CD4-positive, alpha-beta T cell treated with Interleukin-15 for 4 hours (primary cell): Measurements from ENCODE around the gene PASK.
A peak's percentile ranks its signal among the peaks of the same experiment; 100 is the strongest.
"Not testable (repeated sequence)": the region's sequence is repeated elsewhere in the genome, so short reads cannot be mapped to it uniquely, and the experiment has no call there.

ENCODE experiments used
- DNase-seq: peaks from one replicate; pipeline ENCODE4 v3.0.0-alpha.2; 2020; ENCODE audit warnings: low spot score

The PASK gene

DNA sequence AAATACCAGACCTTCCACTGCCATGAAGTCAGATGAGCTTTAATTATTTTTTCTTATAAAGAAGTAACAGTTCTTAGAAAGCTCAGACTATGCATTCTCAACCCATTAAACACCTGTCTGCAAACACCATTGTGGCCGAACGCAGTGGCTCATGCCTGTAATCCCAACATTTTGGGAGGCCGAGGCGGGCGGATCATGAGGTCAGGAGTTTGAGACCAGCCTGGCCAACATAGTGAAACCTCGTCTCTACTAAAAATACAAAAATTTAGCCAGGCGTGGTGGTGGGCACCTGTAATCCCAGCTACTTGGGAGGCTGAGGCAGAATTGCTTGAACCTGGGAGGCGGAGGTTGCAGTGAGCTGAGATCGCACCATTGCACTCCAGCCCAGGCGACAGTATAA is 44.7 kb downstream of the PASK start:
- DNase-seq = not testable (repeated sequence)

DNA sequence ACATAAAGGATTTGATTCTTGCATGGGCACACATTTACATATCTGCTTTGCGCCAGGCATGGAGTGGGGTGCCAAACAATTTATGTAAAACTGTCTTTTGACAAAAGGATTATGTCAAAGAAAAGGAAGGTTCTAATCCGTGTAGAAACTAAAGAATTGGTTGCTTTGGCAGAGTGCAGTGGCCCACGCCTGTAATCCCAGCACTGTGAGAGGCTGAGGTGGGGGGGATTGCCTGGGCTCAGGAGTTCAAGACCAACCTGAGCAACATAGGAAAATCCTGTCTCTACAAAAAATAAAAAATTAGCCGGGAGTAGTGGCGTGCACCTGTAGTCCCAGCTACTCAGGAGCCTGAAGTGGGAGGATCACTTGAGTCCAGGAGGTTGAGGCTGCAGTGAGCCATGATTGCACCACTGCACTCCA is 46.1 kb downstream of the PASK start:
- DNase-seq = no peak

DNA sequence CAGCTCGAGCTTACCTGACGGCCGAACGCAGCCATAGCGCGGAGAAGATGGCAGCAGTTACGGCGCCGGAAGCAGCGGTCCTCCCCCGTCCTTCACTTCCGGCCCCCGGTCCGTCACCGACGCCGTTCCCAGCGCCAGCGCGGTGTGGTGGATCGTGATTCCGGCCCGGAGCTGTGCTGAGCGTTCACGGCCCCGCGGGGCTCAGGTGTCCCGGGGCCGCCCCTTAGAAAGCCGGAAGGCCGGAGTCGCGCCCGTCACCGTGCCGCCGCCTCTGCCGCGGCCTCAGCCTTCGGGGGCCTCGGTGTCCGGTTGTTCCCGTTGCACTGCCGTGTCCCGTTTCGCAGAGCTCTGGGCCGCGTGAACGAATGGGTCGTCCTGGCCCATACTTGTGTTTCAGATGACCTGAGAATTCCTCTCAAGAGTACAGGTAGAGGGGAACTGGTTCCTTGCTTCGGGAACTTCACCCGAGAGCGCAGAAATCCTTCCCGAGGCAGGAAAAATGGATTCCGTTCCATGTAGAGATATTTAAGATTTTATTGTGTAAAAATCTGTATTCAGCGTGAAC is 47.0 kb downstream of the PASK start, which contains the start of gene MTERF4:
TSS of gene MTERF4 (minus strand) at position 49 of the 565 bp plus-strand sequence. CDS start at position 35, 14 bp downstream.
- DNase-seq = peak; percentile 88

- no peak for DNase-seq
Observed at GRCh38 chr2:241099246-241099645, 50.0 kb downstream of the PASK start.

GRCh38 chr2:241096979-241097378 is 52.3 kb downstream of the PASK start:
- DNase-seq = no peak

- DNase-seq = peak; percentile 66
Observed at GRCh38 chr2:241095594-241096290, 53.5 kb downstream of the PASK start.

DNA sequence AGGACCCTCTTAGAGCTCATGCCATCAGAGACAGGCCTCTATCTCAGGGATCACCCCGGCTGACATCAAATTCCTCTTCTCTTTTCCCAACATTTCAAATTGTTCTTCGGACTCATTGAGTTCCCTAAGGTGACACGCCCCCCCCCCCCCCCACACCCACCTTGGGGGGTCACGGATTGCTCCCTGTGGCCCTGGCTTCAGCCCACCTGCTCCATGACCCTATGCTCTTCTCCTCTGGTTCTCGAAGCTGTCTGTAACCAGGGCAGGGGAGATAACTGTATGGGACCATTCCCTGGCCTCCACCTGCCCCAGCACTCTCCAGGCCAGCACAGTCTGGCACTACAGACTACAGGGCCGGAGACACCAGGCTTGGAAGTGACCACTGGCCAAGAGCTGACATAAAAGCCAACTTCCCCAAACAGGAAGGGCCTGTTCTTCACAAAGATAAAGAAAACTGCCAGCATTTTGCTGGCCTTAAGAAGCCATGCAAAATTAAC is 54.3 kb downstream of the PASK start:
- DNase-seq = no peak

DNA sequence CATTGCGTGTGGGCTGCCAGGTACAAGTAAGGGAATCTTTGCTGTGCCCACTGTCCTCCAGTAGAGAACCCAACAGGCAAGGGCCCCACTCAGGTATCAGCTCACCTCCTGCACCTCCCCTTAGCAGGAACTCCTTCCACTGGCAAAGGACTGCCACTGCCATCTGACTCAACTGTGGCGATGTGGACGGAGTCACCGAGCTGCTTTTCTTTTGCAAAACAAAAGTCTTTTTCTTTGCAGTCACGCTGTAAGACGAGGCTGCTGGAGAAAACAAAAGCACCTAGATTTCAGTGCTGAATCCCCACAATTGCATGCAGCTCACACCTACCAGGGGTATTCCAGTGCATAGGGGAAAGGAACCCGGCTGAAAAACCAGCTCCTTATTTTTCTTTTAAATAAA is 55.1 kb downstream of the PASK start:
- no peak for DNase-seq

GRCh38 chr2:241093133-241093781 is 56.0 kb downstream of the PASK start:
- DNase-seq = not testable (repeated sequence)

DNA sequence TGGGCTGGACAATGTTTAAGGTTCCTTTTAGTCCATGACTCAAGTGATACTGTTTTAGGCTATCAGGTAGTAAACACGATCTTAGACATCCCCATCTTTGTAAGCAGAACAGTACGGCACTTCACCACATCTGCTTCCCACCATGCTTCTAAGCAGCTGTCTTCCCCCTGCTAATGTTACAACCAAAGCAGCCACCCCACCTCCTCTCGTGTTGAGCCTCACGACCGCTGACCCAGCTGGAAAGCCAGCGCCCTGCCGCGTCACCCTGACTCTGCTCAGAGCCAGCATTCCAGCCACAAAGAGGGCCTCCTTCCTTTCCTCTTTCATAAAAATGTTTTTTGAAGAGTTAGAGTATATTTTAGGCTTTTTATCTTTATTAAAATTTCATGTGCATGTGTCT is 56.6 kb downstream of the PASK start:
- DNase-seq = no peak

GRCh38 chr2:241091734-241092445 is 57.4 kb downstream of the PASK start:
- no peak for DNase-seq

- no peak for DNase-seq
Observed at GRCh38 chr2:241091201-241091600, 58.1 kb downstream of the PASK start.

DNA sequence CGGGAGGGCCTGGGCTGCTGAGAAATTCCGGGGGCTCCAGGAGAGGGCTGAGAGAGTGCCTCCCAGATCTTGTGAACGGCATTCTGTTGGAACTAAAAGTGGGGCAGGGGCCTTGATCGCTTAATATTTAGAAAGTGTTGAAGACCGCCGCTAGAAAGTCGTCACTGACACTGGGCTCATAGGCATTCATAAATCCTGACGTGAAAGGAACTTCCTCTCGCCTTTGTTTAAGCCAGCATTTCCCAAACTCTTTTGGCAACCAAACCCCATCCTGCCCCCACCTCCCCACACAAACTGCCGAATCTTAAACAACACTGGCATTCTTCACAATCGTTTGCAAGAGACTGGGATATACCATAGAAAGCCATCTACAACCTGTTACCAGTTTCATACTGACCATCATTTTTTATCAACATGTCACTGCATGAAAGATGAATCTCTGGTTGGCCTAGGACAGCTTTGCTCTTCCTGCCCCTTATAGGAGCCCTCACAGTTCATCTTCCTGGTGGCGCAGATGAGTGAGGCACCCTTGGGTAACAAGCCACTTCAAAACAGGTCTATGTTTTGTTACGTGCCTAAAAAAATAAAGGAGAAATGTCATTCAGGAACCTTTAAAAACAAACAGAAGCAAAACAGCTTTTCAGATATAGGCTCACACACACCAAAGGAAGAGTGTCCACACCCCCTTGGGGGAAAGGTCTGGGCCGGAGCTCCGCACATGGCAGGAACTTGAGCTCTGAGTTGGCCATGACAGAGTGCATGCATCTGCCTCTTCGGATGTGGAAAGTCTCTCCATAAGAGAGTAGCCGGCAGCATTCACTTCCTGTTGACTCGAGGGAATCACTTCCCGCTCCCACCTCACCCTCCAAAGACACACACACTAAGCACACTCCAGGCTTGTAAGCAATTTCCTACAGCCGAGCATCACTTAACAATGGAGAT is 60.2 kb downstream of the PASK start:
- no peak for DNase-seq

GRCh38 chr2:241088376-241088775 is 60.9 kb downstream of the PASK start:
- no peak for DNase-seq

DNA sequence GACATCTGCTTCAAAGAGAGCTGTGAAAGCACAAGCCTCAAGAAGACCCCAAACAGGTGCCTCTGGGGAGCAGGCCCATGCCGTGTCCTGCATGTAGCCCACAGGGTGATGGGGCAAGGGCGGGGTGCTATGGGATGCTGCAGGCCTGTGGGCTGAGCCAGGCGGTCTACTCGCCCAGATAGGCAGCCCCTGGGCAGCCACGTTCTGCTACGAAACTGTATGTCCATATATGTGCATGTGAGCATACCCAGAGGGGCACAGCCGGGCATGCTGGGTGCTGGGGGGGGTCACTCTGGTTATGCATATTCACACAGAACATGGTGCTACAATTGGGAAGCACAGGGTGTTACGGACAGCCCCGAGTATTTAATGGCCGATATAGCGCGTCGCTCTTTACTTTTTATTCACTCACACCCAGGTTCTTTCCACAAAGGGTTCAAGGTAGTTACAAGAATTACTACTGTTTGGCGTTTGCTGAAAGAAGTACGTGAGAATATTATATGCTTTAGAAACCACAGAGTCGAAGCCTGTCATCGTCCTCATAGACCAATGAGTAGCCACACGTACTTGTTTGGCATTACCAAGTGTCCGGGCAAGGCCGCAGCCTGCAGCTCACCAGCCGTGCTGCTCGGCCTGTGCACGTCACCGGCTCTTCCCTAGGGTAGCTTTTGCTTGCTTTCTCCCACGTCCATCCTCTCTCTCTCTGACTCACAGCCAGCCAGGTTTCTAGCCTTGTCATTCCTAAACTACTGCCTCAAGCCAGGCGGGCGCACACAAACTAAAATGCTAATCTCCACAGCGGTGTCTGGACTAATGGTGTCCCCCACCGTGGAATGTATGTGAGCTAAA is 61.6 kb downstream of the PASK start:
- no peak for DNase-seq

GRCh38 chr2:241084856-241085444 is 64.3 kb downstream of the PASK start:
- DNase-seq = no peak

DNA sequence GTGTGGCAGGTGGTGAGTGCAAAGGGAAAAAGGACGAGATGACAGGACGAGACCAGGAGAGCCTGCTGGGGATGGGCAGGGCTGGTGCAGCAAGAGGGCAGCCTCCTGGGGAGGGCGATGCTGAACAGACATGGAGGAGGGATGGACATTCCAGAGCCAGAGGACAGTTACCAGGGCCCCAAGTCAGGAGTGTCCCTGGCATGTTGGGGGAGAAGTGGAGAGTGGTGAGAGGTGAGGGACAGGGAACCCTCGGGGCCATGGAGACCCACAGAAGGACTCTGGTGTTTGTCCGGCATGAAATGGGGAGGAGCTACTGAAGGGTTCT is 66.2 kb downstream of the PASK start:
- no peak for DNase-seq

DNA sequence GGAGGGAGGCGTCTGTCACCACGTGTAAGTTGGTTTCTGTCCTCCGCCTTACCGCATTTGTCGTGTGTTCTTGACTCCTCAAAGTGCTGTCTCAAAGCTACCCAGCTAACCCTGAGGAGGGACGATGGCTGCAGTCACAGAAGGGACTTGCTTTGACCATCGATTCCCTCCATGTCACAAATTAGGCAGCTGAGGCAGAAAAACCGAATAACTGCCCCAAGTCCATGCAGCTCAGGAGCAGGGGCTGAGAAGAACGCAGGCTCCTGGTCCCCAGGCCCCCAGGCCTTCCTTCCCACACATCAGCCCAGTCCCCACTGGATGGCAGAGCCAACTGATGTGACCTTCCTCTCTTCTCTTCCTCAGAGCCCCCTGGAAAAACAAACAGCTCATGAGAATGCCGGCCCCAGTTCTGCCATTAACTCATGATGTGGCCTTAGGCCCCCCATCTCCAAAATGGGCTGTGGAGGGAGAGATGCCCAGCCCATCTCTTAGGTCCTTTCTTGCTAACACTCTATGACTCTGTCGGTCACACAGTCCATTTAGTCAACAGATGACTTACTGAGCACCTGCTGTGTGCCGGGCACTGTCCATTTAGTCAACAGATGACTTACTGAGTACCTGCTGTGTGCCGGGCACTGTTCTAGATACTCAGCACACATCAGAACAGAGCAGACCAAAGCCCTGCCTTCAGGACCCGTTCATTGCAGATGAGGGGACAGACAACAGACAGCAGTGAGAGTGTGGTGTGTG is 66.8 kb downstream of the PASK start:
- DNase-seq = no peak

- DNase-seq = no peak
Observed at GRCh38 chr2:241081643-241082340, 67.5 kb downstream of the PASK start.
